GM19351 (cell line): Measurements from ENCODE around the gene NUCKS1.
A peak's percentile ranks its signal among the peaks of the same experiment; 100 is the strongest.

Source experiments
- ATAC-seq: cut with Tn5 transposase; IDR thresholded peaks from one replicate; pipeline ENCODE4 v1.9.1; 2021; ENCODE audit warnings: mild to moderate bottlenecking, moderate library complexity; ENCODE audit not compliant: unreplicated experiment

Gene NUCKS1

DNA sequence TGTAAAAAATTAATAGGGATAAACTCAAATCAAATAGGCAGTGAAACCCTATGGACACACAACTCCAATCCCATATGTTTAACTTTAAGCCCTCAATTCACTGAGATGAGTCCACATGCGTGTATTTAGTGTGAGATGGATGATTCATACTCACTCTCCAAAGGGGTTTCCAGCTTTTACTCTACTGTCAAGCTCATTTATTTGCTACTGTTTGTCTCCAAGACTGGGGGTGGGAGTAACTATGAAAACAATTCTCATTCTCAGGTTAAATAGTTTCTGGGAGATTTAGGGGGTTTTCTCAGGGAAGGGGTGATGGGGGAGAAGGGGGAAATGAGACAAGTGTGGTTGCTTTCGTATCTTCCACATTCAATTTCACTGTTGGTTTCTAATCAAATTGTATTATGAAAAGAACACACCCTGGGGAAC, 22.6 kb upstream of the NUCKS1 start:
- ATAC-seq, result no peak

DNA sequence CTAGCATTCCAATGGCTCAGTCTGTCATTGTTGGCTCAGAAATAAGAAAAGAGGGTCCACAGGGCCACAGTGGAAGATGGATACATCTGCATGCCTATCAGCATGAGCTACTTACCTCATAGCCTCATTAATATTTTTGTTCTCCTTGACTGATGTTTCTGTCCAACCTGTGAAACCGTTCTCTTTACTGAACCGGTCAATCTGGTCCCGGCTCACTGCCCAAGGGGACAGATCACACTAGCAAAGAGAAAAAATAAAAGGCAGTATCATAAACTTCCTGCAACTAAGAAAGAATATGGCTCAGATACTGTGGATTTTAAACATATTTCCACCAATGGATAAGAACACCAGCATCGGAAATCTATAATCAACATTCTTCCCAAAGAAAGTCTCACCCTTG, 20.6 kb upstream of the NUCKS1 start:
- no peak for ATAC-seq

DNA sequence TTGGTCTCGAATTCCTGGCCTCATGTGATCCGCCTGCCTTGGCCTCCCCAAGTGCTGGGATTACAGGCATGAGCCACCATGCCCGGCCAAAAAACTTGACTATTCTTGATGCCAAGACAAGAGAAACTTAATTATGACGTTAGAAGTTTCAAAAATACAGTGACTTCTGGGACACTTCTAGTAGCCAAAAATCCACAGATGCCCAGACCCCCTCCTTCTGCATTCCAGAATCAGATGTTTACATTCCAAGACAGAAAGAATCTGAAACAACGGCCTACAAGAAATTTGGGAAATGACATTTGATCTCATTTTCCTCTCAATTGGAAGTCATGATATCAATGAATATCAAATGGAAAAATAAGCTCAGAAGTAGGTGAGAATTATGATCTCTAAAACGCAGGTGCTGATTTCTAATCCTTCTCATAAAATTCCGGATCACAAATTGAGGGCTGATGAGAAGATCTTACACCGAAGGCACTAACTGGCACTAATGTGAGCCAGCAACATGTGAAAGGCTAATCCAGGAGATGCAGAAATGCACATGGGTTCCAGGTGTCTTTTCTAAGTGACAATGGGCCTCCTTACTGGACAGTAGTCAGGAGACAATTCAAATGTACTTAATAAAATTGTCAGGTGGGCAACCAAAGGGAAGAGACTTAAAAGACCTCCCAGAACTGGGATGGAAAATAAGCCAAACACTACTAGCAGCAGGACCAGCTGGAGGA, 19.8 kb upstream of the NUCKS1 start:
- ATAC-seq, result no peak

DNA sequence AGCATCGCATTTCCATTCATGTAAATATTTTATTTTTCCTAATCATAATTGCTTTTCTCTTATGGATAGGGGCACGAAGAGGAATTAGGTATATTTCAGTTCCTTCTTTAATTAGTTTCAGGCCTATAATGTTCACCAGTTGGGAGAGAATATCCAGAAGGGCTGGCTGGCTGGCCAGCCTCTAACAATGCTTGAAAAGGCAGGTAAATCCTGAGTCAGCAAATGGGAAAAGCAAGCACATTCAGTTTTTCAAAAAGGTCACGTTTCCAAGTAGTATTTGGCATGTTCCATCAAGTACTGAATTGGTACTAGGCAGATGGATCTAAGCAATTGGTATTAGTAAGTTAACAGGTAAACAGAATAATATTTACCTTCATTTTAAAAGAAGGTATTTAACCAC, 17.3 kb upstream of the NUCKS1 start:
- ATAC-seq, result no peak

DNA sequence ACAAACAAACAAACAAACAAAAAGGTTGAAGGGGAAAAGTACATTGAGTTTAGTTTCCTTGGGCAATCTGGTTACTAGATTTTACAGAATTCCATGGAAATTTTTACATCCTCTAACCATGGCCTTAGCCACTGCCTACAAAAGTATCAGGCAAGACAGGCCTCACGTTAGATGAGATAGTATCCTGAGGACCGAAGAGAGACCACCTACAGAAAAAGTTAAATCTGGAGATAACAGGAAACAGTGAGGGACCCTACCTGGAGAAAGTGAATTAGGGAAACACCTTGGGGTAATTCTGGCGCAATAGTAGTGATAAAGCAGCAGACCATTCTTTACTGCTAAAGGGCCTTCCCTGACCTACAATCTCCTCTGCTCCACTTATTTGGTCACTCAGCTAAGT, 16.6 kb upstream of the NUCKS1 start:
- no peak for ATAC-seq

DNA sequence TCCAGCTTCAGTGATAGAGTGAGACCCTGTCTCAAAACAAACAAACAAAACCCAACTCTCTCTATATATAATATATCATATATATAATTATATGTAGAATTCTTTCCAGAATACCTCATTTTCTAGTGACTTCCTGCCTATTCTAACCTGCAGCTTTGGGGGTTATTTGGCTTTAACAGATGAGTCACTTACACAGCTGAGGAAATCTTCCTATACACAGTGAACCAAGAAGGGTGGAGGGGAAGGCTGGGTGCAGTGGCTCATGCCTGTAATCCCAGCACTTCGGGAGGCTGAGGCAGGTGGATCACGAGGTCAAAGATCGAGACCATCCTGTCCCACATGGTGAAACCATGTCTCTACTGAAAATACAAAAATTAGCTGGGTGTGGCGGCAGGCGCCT, 16.1 kb upstream of the NUCKS1 start:
- ATAC-seq, result no peak

DNA sequence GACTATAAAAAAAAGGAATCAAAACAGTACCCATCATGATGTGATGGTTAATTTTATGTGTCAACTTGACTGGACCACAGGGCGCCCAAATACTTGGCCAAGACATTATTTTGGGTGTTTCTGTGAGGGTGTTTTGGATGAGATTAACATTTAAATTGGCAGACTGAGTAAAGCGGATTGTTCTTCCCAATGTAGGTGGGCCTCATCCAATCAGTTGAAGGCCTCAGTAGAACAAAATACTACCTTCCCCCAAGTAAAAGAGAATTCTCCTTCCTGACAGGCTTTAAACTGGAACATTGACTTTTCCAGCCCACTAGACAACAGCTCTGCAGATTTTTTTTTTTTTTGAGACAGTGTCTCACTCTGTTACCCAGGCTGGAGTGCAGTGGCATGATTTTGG, 14.6 kb upstream of the NUCKS1 start:
- ATAC-seq, result no peak

DNA sequence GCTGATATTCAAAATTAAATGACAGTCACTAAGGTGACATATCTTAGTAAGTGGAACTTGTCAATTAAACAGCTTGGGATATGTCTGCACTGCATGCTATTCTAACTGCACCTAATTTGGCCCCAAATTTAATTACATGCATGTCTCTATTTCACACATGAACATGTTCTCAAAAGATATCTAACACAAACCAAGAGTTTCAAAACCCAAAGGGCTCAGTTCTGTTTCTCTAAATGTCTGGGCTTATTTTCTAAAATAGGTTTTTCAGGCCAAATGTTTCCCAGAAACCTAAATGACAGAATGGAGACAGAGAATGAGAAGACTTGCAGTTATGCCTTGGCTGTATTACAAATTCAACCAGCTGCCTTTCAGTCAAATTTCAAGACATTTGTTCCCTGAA, 14.0 kb upstream of the NUCKS1 start:
- ATAC-seq, result no peak

DNA sequence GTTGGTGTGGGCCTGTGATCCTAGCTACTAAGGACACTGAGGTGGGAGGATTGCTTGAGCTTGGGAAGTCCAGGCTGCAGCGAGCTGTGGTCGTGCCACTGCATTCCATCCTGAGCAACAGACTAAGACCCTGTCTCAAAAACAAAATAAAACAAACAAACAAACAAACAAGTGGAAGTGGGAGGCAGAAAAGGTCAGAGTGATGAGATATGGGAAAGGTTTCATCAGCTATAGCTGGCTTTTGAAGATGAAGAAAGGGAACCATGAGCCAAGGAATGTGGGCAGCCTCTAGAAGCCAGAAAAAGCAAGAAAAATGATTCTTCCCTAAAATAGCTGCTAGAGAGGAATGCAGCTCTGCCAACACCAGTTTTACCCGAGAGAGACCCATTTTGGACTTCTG, 10.6 kb upstream of the NUCKS1 start:
- ATAC-seq, result no peak

DNA sequence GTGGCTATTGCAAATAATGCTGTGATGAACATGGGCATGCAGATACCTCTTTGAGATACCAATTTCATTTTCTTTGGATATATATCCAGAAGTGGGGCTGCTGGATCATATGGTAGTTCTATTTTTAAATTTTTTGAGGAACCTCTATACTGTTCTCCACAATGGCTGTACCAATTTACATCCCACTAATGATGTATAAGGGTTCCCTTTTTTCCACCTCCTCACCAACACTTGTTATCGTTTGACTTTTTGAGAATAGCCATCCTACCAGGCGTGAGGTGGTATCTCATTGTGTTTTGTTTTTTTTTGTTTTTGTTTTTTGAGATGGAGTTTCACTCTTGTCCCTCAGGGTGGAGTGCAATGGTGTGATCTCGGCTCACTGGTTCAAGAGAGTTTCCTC, 6.6 kb upstream of the NUCKS1 start:
- ATAC-seq, result no peak

DNA sequence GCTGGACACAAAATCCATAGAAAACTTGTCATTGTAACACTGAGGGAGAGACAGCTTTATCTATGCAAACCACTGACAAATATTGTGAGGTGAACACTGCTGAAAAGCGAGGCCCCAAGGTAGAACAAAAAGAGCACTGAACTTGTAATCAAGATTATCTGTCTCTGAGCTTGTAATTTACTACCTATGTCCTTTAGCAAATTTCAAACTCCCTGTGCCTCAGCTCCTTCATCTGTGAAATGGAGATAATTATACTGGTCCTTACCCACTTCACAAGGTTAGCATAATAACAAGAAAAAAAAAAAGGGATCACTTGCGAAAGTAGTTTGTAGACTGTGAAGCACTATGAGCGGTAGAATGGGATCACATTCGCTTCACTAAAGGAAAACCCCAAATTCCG, 4.9 kb upstream of the NUCKS1 start:
- no peak for ATAC-seq

DNA sequence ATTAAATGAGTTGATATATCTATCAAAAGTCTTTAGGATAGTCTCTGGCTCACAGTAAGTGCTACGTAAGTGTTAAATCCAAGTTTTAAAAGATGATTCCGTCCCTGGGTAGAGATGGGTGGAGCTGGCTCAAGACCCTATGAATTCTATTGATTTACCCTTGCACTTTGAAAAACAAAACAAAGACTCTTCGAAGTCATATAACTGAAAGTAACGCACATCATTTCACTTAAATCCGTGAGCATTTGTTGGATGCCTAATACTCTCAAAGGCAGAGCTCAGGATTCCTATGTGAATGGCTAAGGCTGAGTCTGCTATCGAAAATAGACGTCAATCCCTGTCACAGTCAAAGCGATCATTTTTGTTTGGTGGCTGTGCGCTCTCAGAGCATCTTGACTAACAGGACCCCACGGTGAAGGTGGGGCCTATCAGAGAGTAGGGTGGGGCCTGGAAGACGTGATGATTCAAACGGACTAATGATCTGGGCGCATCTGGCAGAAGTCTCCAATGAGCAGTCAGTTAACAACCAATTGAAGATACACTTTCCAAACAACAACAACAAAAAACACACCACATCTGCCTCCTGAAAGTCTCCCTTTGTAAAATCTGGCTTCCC, 1.2 kb upstream of the NUCKS1 start:
- no peak for ATAC-seq

DNA sequence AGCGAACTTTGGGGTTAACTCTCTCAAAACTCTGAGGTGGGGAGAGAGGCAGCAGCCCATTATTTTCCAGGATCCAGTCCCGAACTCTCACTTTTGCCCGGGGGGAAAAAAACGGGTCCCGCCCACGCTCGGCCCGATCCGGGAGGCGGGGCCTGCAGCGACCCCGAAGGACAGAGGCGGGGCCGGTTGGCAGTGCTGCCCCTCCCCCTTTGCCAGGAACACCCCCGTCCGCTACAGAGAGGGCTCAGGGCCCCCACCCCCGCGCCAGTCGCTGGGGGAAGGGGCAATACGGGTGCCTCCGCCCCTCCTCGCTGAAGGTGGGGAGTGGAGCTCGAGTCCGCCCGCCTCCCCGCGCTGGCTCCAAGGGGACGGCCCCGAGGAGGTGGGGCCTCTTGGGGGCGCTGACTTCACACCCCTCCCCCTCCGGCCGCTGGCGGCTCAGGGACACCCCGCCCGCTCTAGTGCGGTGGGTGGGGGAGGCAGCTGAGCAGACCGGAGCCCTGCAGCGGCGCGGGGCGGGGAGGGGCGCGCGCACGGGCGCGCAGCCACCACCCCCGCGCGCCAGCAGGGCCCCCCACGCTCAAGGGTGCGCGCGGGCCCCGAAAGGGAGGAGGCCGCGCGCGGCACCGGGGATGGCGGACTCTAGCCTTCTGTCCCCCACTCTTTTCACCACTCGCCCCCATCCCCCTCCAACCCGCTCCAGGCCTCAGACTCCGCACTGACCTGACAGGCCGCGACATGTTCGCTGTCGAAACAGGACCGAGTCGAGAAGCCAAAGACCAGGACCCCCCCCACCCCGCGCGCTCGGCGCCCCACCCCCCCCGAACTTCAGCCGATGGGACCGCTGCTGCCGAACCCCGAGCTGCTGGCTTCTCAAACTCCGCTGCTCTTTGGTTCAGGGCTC, 496 bp downstream of the NUCKS1 start:
- peak; percentile 65 for ATAC-seq

DNA sequence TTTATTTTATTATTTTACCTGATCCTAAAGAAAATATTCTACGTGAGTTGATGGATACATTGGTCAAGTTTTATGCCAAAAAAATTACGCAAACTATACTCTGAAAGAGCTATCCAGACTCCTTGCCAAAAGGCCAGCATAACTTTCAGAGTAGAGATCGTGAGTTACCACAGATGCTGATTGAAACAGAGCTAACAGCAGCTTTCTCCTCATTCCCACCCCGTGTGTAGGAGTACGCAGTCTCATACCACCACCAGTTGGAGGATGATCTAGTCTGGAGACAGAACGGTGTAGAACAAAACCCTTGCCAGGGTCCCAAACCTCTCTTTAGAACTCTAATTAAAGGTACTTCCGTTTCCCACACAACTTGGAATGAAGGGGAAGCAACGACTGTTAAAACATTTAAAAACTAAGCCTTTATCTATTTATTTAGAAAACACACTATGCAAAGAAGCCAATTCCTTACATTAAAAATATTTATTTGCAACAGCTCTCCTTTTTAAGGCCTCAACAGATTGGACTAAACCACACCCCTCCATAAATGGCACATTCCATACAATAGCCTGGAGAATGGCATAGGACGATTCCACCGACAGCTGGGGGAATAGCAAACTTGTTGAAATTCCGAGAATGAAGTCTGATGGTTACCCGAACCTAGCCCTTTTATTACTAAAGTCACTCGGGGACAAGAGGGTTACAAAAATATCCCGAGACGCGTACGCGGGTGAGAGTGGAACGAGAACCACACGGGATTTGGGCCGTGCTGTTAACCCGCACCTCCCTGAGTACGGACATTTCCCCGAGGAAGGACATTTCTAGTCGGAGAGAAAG, 1.4 kb downstream of the NUCKS1 start:
- ATAC-seq, result peak; percentile 13

DNA sequence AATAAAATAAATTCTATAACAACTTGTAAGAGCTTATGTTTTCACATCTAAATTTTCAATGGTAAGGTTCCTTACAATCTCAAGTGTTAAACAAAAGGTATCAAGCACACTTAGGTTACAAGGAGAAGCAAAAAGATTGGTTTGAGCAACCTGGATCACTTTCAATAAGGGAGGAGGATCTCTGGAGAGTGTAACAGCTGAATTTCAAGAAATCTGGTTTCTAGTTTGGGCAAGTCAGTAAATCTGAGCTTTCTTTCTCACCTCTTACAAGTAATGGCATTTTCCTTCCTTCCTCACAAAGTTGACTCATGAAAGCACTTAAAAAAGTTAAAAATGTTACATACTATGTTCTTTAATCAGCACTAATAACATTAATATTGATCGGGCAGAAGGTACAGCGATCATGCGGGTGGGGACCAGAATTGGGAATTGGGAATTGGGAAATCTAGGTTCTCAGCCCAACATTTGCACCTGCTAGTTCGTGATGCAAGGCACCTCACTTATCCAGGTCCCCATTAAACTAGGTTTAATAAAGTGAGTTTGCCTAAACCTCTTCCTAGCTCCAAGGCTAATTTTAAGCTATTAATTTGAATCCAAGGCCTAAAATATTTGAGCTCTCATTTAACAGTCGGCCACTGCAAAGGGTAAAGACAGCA, 3.1 kb downstream of the NUCKS1 start:
- ATAC-seq, result no peak

DNA sequence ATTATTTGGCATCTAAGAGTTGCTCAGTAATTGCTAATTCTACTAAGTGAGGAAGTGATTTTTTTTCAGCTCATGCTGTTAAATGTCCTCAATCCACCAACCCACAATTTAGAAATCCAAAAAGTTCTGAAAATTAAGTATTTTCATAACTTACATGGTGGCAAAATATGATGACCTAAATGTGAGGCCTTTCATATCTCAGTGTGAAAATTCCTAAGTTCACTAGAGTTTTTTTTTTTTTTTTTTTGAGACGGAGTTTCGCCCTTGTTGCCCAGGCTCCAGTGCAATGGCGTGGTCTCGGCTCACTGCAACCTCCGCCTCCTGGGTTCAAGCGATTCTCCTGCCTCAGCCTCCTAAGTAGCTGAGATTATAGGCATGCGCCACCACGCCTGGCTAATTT, 5.6 kb downstream of the NUCKS1 start:
- no peak for ATAC-seq

DNA sequence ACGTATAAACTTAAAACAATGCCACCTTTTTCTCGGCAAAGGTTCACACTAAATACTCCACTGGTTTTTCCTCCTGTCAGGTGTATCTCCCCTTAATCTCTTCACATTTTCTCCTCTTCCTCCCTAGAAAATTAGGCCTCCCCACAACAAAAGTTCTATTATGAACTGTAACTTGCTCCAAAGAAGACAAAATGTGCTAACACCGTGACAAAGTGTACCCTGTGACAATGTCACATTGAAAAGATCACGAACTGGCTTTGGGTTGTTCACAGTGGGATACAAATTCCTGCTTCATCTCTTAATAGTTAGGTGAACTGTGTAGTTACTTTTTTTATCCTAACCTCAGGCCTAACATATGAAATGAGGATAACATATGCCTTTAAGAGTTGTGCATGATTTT, 6.0 kb downstream of the NUCKS1 start:
- no peak for ATAC-seq

DNA sequence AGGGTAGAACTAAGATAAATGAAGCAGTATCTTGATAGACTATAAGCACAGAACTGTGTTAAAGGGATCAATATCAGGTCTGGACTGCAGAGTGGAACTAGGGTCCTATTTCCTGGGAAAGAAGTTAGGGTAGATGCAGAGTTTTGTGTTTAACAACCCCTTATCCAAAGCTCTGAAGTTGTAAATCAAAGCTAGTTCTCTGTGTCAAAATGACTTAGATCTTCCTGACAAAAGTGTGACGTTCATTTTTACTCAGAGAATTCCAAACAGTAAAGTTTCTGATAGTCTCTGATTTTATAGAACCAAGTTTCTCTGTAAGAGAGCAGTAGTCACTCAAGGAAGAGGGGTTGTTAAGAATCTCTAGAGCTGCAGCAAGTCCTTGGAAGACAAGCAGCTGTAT, 8.3 kb downstream of the NUCKS1 start:
- no peak for ATAC-seq

DNA sequence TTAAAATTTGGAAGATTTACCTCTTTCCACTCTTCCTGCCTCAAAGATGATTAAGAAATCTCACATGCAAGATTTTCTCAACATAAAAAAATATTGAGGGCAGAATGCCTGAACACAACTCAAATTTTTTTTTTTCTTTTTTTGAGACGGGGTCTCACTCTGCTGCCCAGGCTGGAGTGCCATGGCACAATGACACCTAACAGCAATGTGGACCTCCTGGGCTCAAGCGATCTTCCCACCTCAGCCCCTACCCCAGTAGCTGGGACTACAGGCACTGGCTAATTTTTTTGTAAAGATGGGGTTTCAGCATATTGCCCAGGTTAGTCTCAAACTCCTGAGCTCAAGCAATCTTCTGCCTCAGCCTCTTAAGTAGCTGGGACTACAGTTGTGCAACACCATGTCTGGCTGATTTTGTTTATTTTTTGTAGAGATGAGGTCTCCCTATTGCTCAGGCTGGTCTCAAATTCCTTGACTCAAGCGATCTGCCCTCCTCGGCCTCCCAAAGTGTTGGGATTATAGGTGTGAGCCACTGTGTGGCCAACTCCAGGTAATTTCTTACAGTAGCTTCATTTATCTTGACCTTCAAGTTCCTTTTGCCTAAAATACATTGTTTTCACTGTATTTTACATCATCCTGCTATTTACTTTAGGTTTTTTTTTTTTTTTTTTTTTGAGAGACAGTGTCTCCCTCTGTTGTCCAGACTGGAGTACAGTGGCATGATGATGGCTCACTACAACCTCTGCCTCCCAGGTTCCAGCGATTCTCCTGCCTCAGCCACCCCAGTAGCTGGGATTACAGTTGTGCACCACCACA, 10.4 kb downstream of the NUCKS1 start:
- ATAC-seq, result no peak

DNA sequence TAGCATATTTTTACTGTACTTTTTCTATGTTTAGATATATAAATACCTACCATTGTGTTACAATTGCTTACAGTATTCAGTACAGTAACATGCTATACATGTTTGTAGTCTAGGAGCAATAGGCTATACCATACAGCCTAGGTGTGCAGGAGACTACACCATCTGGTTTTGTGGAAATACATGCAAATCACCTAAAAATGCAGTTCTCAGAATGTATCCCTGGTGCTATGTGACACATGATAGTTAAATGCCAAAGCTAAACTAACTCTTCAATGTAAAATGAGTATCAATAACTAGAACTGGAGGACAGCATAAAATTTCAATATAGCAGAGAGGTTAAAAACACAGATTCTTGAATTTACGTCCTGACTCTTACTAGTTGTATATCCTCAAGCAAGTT, 14.8 kb downstream of the NUCKS1 start:
- ATAC-seq, result no peak
